Parietal lobe (tissue), 1 donor: ENCODE data around the gene EGFL6. TPM values are rescaled to one million over a fixed set of nuclear protein-coding genes. Genes with fewer than 3 reads are reported as not detected.

Experiments
- total RNA-seq: library from RNA; depleted of rRNA; stranded (reverse); fragments of >200 nt; gene quantifications from one replicate; pipeline ENCODE4 v1.2.3, GENCODE V29; 2014

EGFL6 gene, protein sequence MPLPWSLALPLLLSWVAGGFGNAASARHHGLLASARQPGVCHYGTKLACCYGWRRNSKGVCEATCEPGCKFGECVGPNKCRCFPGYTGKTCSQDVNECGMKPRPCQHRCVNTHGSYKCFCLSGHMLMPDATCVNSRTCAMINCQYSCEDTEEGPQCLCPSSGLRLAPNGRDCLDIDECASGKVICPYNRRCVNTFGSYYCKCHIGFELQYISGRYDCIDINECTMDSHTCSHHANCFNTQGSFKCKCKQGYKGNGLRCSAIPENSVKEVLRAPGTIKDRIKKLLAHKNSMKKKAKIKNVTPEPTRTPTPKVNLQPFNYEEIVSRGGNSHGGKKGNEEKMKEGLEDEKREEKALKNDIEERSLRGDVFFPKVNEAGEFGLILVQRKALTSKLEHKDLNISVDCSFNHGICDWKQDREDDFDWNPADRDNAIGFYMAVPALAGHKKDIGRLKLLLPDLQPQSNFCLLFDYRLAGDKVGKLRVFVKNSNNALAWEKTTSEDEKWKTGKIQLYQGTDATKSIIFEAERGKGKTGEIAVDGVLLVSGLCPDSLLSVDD
- total RNA-seq = 0.31 TPM

DNA sequence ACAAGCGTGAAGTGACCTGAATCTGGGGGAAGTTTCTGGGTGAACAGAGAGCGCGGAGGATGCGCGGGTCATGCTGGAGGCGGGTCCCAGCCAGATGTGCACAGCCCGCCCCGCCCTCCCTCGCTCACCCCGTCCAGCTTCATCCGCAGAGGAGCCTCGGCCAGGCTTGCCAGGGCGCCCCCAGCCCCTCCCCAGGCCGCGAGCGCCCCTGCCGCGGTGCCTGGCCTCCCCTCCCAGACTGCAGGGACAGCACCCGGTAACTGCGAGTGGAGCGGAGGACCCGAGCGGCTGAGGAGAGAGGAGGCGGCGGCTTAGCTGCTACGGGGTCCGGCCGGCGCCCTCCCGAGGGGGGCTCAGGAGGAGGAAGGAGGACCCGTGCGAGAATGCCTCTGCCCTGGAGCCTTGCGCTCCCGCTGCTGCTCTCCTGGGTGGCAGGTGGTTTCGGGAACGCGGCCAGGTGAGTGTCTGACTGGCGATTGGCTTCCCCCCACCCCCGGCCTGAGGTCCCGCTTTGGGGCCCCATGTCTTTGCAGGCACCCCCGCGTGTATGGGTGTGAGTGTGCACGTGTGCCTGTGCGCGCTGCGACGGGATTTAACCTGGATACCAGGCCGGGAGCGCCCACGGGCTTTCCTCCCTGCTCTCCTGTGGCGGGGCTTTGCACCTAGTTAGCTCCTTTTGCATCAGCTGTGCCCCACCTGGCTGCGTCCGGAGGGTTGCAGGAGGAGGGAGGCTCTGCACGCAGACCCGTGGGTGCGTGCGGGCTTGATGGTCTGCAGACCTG lies at the start of gene EGFL6:
Gene EGFL6 (plus strand): TSS at position 123 of the 782 bp plus-strand sequence. CDS start 261 bp downstream, at position 384.

DNA sequence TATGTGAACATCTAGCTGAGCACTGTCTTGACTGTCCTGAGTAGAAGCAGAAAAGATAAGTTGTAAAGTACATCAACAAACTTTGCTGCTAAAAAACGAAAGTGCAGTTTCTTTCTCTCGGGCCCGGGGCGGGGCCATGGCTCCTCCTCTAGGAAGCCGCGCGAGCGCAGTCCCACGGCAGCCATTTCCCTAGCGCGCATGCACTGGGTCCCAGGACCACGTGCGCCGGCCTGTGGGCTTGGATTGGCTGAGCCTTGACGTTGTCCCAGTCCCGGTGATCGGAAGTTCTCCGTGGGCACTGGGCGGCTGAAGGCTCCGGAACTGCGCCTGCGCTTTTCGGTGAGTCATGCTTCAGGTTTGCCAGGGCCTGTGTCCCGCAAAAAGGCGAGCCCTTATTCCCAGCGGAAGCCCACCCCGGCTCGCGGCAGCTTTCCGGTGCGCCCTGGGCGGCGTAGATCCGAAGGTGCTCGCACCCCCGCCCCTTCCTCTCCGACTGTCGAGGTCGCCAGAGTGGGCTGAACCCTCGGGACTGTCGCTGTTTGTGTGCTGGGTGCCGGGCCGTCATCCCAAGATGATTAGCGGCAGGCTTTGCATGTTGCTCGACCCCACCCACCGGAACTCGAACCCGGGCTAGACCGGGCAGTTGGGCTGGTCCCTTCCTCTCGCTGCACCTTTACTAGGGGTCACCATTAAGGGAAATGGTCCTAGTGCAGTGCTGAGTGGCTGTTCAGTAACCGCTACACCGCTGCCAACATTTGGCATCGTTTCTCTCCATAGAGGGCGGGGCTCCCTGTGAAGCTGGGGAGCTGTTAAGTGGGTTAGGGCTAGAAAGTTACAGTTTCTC lies 83.7 kb downstream of the EGFL6 start, which contains the start of gene TCEANC:
Gene TCEANC (plus strand): TSS at position 292 of the 844 bp plus-strand sequence. CDS start 9,368 bp downstream, outside the sequence.

Other genes starting within 250 kb of the EGFL6 start
- not detected for gene ATXN3L, start 249.5 kb upstream of the EGFL6 start, total RNA-seq
- 8.8 TPM for gene TCEANC, start 83.5 kb downstream of the EGFL6 start, total RNA-seq
- gene RAB9A, start 119.5 kb downstream of the EGFL6 start, total RNA-seq = 17.2 TPM
- gene TRAPPC2, start 165.0 kb downstream of the EGFL6 start, total RNA-seq = 41.9 TPM
- 39.4 TPM for gene OFD1, start 165.1 kb downstream of the EGFL6 start, total RNA-seq
- 362 TPM for gene GPM6B, start 247.5 kb downstream of the EGFL6 start, total RNA-seq